Measurements from ENCODE around the gene CHI3L2.

Gene CHI3L2

GRCh38 chr1:111227434-111227833, at the start of gene CHI3L2:
Gene CHI3L2 (plus strand): TSS chr1:111227713. CDS start chr1:111227730, 17 bp downstream.
- DNase-seq (ENCODE audit: low read depth) = no peak

GRCh38 chr1:111179968-111180533, 47.5 kb upstream of the CHI3L2 start:
- DNase-seq (ENCODE audit: low read depth) = no peak

- DNase-seq (ENCODE audit: low read depth) = no peak
These were observed 45.5 kb upstream of the CHI3L2 start for GRCh38 chr1:111182052-111182451.

GRCh38 chr1:111183308-111184069, 44.0 kb upstream of the CHI3L2 start:
- no peak for DNase-seq (ENCODE audit: low read depth)

- no peak for DNase-seq (ENCODE audit: low read depth)
These were observed 42.9 kb upstream of the CHI3L2 start for GRCh38 chr1:111184663-111185062.

GRCh38 chr1:111190931-111191451, 36.5 kb upstream of the CHI3L2 start:
- DNase-seq (ENCODE audit: low read depth) = no peak

- DNase-seq (ENCODE audit: low read depth) = no peak
These were observed 36.0 kb upstream of the CHI3L2 start for GRCh38 chr1:111191496-111191895.

- no peak for DNase-seq (ENCODE audit: low read depth)
These were observed 35.4 kb upstream of the CHI3L2 start for GRCh38 chr1:111192074-111192473.

GRCh38 chr1:111192658-111193519, 34.6 kb upstream of the CHI3L2 start:
- DNase-seq (ENCODE audit: low read depth) = no peak

GRCh38 chr1:111193712-111194480, 33.6 kb upstream of the CHI3L2 start:
- DNase-seq (ENCODE audit: low read depth) = no peak

- no peak for DNase-seq (ENCODE audit: low read depth)
These were observed 32.4 kb upstream of the CHI3L2 start for GRCh38 chr1:111195002-111195684.

- no peak for DNase-seq (ENCODE audit: low read depth)
These were observed 31.3 kb upstream of the CHI3L2 start for GRCh38 chr1:111196213-111196612.

GRCh38 chr1:111197598-111198284, 29.8 kb upstream of the CHI3L2 start:
- no peak for DNase-seq (ENCODE audit: low read depth)

GRCh38 chr1:111198836-111199235, 28.7 kb upstream of the CHI3L2 start:
- DNase-seq (ENCODE audit: low read depth) = no peak

- no peak for DNase-seq (ENCODE audit: low read depth)
These were observed 28.2 kb upstream of the CHI3L2 start for GRCh38 chr1:111199329-111199728.

- no peak for DNase-seq (ENCODE audit: low read depth)
These were observed 27.4 kb upstream of the CHI3L2 start, which contains the start of gene DENND2D for GRCh38 chr1:111199881-111200801. Gene DENND2D (minus strand): TSS chr1:111200646. CDS start chr1:111200459, 187 bp downstream.

GRCh38 chr1:111200802-111201161, 26.7 kb upstream of the CHI3L2 start:
- no peak for DNase-seq (ENCODE audit: low read depth)

GRCh38 chr1:111201275-111202090, 26.0 kb upstream of the CHI3L2 start:
- no peak for DNase-seq (ENCODE audit: low read depth)

- DNase-seq (ENCODE audit: low read depth) = no peak
These were observed 25.2 kb upstream of the CHI3L2 start for GRCh38 chr1:111202366-111202706.

Data from activated gamma-delta T cell treated with anti-CD3 and anti-CD28 coated beads, Interleukin-2, amount 50 U/mL, for 16 hours (primary cell).